HG02798 (cell line): ENCODE results near the gene TMEM140.

Experiments used
- ATAC-seq: cut with Tn5 transposase; IDR thresholded peaks from one replicate; pipeline ENCODE4 v1.9.1; 2021; ENCODE audit warnings: mild to moderate bottlenecking; ENCODE audit not compliant: unreplicated experiment, poor library complexity

Gene TMEM140

GRCh38 chr7:135158141-135158655 is 10.3 kb downstream of the TMEM140 start:
- ATAC-seq: no peak

GRCh38 chr7:135158874-135159273 is 11.0 kb downstream of the TMEM140 start:
- ATAC-seq: no peak

- ATAC-seq: peak; percentile 1
Observed at GRCh38 chr7:135159359-135160085, 11.7 kb downstream of the TMEM140 start.

- ATAC-seq: peak; percentile 43
Observed at GRCh38 chr7:135160098-135160857, 12.4 kb downstream of the TMEM140 start.

- ATAC-seq: no peak
Observed at GRCh38 chr7:135160858-135161653, 13.2 kb downstream of the TMEM140 start.

GRCh38 chr7:135161669-135162068 is 13.8 kb downstream of the TMEM140 start:
- ATAC-seq: no peak

- ATAC-seq: no peak
Observed at GRCh38 chr7:135162382-135163001, 14.6 kb downstream of the TMEM140 start.

- ATAC-seq: no peak
Observed at GRCh38 chr7:135164357-135165061, 16.6 kb downstream of the TMEM140 start.

- no peak for ATAC-seq
Observed at GRCh38 chr7:135165862-135166261, 18.0 kb downstream of the TMEM140 start.

- ATAC-seq: no peak
Observed at GRCh38 chr7:135166338-135166990, 18.6 kb downstream of the TMEM140 start.

- ATAC-seq: no peak
Observed at GRCh38 chr7:135167365-135167917, 19.6 kb downstream of the TMEM140 start.

GRCh38 chr7:135168001-135168400 is 20.1 kb downstream of the TMEM140 start:
- no peak for ATAC-seq

GRCh38 chr7:135168489-135169140 is 20.7 kb downstream of the TMEM140 start:
- ATAC-seq: no peak

- ATAC-seq: peak; percentile 47
Observed at GRCh38 chr7:135169141-135169963, 21.5 kb downstream of the TMEM140 start.

- ATAC-seq: no peak
Observed at GRCh38 chr7:135169964-135170273, 22.0 kb downstream of the TMEM140 start.

- peak; percentile 83 for ATAC-seq
Observed at GRCh38 chr7:135170274-135170997, 22.6 kb downstream of the TMEM140 start, which contains the start of gene CYREN. Gene CYREN, minus strand, starts transcription at chr7:135170707. Its CDS starts 1,785 bp downstream, at chr7:135168922.

GRCh38 chr7:135170998-135171481 is 23.2 kb downstream of the TMEM140 start:
- ATAC-seq: peak; percentile 16
